NOMO-1 treated with DMSO at 0.1 percent for 48 hours (cell line): ENCODE results near the gene KCTD8.

Experiments used
- DNase-seq: peaks from one replicate; lab custom pipeline; 2025; ENCODE audit not compliant: unreplicated experiment; lab: John Stamatoyannopoulos, UW

The KCTD8 gene

DNA sequence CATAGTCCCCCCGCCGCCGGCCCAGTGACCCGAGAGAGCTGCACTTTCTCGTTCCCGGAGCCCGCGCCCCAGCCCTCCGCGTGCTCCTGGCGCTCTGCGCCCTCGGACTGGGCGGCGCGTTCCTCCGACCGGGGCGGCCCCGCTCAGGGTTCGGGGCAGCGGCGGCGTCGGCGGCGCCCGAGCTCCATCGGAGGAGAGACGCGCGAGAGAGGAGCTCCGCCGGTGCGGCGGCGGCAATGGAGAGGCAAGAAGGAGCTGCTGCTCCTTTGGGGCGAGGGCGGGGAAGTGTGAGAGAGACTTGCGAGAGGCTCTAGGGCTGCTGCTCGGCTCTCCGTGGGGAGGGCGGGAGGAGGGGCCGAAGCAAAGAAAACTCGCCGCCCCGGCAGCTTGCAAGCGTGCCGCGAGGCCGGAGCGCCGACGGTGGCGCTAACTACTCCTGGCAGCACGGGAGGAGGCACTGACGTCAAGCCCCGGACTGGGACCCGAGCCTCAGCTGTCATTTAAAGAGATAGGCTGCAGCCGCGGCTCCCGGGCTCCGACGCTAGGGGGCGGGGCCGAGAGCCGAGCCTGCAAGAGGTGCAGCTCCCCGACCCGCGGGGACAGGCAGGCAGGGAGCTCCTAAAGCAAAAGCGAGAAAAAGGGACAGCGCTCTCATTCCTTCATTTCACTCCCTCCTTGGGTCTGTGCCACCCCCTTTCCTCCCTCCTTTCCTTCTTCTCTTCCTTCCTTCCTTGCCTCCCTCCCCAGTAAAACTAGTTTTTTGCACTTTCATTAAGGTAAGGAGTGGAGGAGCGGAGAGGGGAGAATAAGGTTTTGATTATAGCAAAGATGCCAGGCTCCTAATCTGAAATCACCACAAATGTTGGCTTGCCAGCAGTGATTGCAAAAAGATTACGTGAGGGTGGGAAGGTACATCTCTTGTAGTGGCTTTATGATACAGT, at the start of gene KCTD8:
TSS of gene KCTD8 (minus strand) at position 289 of the 941 bp plus-strand sequence.
- DNase-seq, result no peak

GRCh38 chr4:44494810-44495701, 46.4 kb upstream of the KCTD8 start:
- DNase-seq, result no peak

DNA sequence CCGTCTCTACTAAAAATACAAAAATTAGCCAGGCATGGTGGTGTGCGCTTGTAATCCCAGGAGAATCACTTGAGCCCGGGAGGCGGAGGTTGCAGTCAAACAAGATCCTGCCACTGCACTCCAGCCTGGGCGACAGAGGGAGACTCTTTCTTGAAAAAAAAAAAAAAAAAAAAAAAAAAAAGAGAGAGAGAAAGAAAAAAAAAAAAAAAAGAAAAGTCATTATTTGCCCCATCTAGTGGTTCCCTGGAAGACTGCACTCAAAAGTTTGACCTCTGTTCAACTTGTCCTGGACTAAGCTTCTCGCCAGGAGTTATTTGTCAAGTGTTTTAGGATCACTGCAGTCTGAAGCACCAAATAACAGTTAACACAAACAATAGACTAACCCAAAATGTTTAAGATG, 45.3 kb upstream of the KCTD8 start:
- no peak for DNase-seq

DNA sequence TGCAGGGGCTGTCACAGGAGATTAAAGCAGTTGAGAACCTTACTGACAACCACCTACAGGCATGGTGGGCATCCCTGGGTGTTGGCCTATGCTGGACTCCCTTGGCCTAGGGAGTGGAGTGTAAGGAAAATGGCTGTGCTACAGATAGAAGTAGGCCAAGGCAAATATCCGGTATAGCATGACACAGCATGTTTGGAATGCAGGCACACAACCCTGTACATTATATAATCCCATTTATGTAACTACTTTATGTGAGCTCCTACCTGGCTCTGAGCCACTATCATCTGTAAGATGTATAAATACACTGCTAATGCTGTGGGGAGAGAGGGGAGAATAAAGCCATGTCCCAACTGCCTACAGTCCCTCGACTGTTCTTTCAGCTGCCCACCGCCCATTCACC, 38.7 kb upstream of the KCTD8 start:
- DNase-seq, result no peak

- no peak for DNase-seq
Observed at GRCh38 chr4:44479731-44480130, 31.1 kb upstream of the KCTD8 start.

DNA sequence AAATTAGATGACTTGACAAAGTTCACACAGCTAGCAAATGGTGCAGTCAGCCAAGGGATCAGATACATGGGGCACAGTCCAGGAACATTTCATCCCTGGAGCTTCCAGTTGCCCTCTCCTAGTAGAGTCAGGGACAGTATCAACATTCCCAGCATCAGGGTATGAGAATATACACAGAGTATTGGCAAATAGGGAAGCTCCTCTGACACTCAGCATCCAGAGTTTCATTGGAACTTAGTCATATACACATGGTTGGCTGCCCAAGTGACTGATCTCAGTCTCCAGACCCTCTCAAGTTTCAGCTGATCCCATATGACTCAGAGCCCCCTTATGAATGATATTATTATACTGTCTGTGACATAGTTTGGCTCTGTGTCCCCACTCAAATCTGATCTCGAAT, 13.7 kb upstream of the KCTD8 start:
- DNase-seq, result no peak

DNA sequence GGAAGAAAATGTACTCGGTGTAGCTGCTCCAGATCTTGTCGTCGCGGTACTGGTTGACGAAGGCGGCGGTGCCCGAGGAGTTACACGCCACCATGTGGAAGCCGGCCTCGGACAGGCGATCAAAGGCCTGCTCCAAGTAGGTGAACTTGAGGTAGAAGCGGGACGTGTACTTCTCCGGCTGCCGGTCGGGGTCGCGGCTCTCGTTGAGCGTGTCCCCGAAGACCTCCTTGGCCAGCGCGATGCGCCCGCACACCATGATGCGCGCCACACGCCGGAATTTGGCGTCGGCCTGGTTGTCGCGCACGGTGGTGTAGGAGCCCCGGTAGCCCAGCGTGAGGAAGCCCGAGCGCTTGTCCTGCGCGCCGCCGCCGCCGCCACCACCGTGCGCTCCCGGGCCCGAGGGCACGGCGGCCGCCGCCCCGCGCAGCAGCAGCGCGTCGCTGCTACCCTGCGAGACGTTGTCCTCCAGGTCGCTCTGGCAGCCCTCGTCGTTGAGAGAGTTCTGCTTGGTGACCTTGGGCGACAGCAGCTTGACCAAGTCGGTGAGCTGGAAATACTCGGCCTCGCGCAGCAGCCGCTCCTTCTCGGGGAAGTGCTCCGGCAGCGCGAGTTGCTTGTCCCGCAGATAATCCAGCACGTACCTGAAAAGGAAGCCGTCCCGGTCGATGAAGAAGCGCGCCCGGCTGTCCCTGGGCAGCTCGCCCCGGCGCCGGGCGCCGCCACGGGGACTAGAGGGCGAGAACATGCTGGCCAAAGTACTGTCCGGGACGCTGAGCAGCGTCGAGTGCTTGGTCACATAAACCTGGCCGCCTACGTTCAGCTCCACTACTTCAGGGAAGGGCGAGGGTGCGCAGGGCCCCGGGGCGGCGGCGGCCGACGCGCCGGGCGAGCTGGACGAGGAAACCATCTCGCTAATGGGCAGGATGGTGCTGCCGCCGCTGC, 775 bp downstream of the KCTD8 start:
- no peak for DNase-seq

DNA sequence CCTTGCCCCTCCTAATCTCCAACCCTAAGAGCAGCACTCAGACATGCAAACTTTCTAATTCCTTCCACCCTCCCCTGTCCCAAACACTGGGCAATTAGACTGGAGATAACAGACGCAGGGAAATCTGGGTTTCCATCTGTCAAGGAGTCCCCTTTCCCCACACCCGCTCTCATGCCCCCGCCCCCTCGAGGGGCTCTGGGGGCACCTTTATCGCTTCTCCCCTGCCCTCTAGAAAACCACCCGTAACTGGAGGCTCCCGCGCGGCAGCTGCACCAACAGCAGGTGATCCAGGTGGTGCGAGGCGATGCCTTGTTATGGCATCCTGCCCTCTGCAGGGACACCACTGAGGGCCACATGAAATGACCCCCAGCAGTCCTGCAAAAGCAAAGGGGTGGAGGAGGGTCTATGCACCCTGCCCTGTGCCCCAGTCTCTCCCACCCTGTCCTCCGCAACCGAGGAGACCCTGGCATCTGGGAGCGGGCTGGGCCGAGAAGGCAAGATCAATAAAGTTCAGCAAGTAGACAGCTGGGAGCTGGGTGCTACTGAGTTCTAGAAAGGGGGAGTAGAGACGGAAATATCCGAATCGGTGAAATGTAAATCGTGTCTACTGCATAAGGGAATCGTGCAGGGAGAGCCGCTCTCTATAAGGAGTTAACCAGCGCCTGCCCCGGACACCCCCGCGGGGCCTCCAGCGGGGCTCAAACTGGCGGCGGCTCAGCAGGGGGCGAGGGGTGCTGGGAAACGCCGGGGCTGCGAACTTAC, 1.6 kb downstream of the KCTD8 start:
- DNase-seq, result no peak

DNA sequence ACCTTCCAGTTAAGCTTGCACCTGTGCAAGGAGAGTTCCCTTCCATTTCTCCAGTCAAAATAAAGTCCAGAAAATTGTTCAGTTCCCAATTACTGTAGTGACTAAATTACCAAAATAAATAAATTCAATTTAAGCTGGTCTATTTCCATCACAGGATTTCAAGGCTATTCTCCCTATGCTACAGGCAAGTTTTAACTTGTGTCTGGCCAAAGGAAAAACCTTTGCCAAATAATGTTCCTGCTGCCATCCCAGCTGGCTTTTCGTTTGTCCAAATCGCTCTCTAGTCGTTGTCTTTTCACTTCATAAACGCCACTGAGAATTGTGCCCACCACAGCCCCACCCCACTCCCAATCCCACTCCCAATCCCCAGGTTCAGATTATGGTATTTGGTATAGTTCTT, 2.4 kb downstream of the KCTD8 start:
- DNase-seq, result no peak

GRCh38 chr4:44438687-44439086, 9.9 kb downstream of the KCTD8 start:
- no peak for DNase-seq

DNA sequence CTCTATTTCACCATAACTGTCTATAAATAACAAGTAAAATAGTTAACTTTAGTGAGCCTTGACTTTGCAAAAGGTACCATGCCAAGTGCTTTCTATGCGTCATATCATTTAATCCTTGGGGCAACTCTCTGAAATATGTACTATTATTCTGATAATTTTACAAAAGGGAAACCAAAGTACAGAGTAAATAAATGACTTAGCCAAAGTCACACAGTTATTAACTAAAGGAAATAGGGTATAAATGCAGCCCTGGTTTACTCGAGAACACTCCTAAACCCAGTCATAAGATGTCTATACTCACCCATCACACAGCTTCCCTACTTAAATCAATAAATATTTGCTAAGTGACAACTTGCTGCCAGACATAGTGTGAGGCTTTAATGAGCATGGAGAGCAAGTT, 14.4 kb downstream of the KCTD8 start:
- no peak for DNase-seq

DNA sequence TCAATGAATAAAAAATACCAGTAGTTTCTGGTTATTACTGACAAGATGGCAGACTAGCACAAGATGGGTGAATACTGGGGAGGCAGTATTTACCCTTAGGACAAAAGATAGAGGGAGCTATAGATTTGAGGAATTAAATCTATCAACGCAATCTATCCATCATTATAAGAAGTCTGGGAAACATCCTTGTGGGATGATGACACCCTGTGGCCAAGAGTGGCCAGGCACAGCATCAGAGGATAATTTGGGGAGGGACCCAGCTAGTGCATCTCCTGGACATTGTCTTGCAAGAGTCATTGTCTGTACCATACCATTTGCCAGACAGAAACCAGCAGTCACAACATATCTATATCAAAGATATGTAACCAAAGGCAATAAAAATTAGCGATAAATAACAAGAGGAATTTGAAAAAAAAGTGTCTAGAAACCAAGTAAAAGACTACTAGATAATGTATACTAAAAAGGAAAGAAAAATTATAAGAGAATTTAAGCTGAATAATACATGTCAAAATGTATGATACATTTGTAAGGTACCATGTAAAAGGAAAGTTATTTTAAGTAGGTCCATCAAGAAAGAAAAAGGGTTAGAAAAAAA, 22.9 kb downstream of the KCTD8 start:
- DNase-seq, result no peak

GRCh38 chr4:44422912-44423311, 25.7 kb downstream of the KCTD8 start:
- no peak for DNase-seq

DNA sequence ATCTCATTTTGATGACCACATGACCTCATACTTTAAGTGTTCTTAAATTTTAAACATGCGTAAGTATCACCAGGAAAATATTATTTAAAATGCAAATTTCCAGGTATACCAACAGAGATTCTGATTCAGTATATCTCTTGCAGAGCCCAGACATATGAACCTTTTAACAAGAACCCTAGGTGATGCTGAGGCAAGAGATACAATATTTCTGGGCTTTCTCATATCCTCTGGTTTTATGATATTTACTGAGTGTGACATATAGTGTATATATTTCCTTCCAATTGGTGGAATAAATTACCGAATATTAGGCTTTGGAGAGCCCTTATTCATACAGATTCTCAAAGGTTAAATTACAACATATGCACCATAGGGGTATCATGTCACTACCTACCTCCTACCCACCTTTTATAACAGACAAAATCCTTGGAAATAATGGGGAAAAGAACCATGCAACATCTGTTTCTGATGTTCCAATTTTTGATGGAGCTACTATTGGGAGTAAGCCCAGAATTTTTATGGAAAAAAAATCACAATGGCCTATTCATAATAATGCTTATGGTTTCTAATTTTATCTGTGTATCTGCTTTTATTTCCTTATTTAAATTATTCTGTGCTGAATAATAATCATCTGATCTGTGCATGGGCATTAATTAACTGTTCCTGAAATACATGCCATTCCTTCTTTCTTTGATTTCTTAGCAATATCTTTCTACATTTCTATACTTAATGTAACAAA, 27.1 kb downstream of the KCTD8 start:
- no peak for DNase-seq

GRCh38 chr4:44415251-44415650, 33.4 kb downstream of the KCTD8 start:
- DNase-seq, result no peak

DNA sequence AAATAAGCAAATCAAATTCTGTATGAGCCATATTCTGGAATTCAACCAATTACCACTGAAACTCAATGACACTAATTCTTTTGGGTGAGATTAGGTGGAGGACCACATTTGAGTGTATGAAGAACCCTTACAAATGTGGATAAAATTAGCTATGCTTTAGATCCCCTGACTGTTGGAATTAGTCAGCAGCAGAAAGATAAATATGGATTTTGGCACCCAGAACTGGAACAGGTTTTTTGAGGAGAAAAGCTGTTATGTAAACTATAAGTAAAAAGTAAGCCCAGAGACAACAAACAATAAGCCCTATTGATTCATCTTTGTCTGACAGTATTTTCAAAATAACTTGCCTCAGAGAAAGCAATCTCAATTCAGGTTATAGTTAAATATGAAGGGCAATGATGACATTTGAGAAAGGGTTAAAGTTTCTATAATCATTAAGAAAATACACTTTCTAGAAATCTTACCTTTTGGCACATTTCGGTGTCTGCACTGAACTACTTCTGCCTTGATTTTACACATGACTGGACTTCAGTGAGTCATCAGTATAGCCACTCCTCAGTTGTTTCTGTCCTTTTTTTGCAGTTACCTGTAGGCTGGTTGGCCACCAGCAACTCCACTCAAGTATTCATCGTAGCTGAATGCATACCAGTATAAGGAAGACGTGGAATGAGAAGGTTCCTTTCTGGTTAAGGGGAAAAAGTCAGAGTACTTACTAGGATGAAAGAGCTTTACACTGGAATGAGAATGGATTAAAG, 80.0 kb downstream of the KCTD8 start:
- no peak for DNase-seq

DNA sequence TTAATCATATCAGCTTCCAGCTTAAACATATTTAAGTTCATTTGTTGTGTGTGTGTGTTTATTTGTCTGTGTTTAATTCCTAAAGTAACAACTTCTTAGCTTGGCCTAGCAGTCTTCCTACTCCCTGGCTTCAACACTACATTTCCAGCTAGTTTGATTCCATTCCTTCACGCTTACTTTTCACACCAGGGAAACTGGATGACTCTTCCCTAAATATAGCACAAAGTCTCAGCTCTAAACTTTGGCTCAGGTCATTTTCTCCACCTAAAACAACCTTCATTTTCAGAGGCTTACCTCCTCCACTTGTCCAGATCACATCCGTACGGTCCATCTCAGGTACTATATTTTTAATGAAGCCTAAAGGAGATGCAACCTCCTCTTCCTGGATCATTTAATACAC, 94.4 kb downstream of the KCTD8 start:
- DNase-seq, result no peak

- DNase-seq, result no peak
Observed at GRCh38 chr4:44351069-44351468, 97.5 kb downstream of the KCTD8 start.
